Measurements from ENCODE around the gene USP17L13.
"Not testable (repeated sequence)": the region's sequence is repeated elsewhere in the genome, so short reads cannot be mapped to it uniquely, and the experiment has no call there.

GRCh38 chr4:9247953-9248680 lies 23.4 kb downstream of the USP17L13 start, which contains the start of gene USP17L18:
- not testable (repeated sequence) for TF ChIP-seq CTCF (conservative IDR thresholded peaks at IDR 0.05); ZFX (IDR thresholded peaks at IDR 0.05)

All from C4-2B (cell line).